IMR-90 (cell line): ENCODE results near the gene SSR4. TPM values are rescaled to one million over a fixed set of nuclear protein-coding genes. Genes with fewer than 3 reads are reported as not detected.

ENCODE experiments used
- ATAC-seq: fragments of 200-7000 bp; cut with Tn5 transposase; 2 replicates; pipeline ENCODE4 v1.9.1; 2020; ENCODE audit warnings: low read depth, mild to moderate bottlenecking, moderate library complexity
- BruUV-seq: library from RNA; stranded (reverse); fragments of 400-500 nt; replicated peaks from 2 replicates; lab custom pipeline; 2021; lab: Mats Ljungman, UMichigan
- CTCF ChIA-PET: fragments of 300-600 bp; formaldehyde crosslinking; extraction: SDS; loops from one replicate; lab custom pipeline; 2021; ENCODE audit warnings: antibody characterized with exemption; lab: Yijun Ruan, JAX
- POLR2A ChIA-PET: fragments of 300-600 bp; sonication (Branson Sonifier 250); formaldehyde crosslinking; loops from one replicate; lab custom pipeline; 2022; ENCODE audit warnings: antibody characterized with exemption; ENCODE audit not compliant: unreplicated experiment; lab: Charles Lee
- DNase-seq: peaks from one replicate; pipeline ENCODE4 v3.0.0; 2013
- H2AFZ ChIP-seq: replicated peaks from 2 replicates; pipeline ENCODE3; 2013; ENCODE audit warnings: low read length, mild to moderate bottlenecking; ENCODE audit not compliant: poor library complexity
- H2AK5ac ChIP-seq: 2 replicates; pipeline ENCODE4 v1.6.1; 2013; ENCODE audit warnings: low read depth, low read length, inconsistent platforms
- H2AK9ac ChIP-seq: replicated peaks from 2 replicates; pipeline ENCODE3; 2013; ENCODE audit warnings: mild to moderate bottlenecking, low read depth, low read length, moderate library complexity; ENCODE audit not compliant: poor library complexity
- H2BK120ac ChIP-seq: 2 replicates; pipeline ENCODE4 v1.6.1; 2013; ENCODE audit warnings: low read depth, low read length, inconsistent platforms
- H2BK15ac ChIP-seq: 3 replicates; pipeline ENCODE4 v1.6.1; 2013; ENCODE audit warnings: low read depth, low read length, inconsistent platforms
- H2BK20ac ChIP-seq: 2 replicates; pipeline ENCODE4 v1.6.1; 2013; ENCODE audit warnings: low read depth, mild to moderate bottlenecking, inconsistent platforms, low read length, moderate library complexity
- H2BK5ac ChIP-seq: 2 replicates; pipeline ENCODE4 v1.6.1; 2013; ENCODE audit warnings: mild to moderate bottlenecking, low read depth, low read length, inconsistent platforms; ENCODE audit not compliant: poor library complexity, severe bottlenecking
- H3K14ac ChIP-seq: replicated peaks from 2 replicates; pipeline ENCODE4 v1.6.1; 2013; ENCODE audit warnings: low read depth, low read length, inconsistent platforms
- H3K18ac ChIP-seq: 2 replicates; pipeline ENCODE4 v1.6.1; 2013; ENCODE audit warnings: low read depth, low read length, control low read depth
- H3K23ac ChIP-seq: 2 replicates; pipeline ENCODE4 v1.6.1; 2013; ENCODE audit warnings: low read depth, low read length, inconsistent platforms
- H3K27ac ChIP-seq: 2 replicates; pipeline ENCODE4 v1.5.1; 2013; ENCODE audit warnings: mild to moderate bottlenecking, control low read depth, low read length; ENCODE audit not compliant: insufficient read depth
- H3K27me3 ChIP-seq: 2 replicates; pipeline ENCODE4 v1.6.1; 2013; ENCODE audit warnings: low read length; ENCODE audit not compliant: control insufficient read depth, insufficient read depth
- H3K36me3 ChIP-seq: 2 replicates; pipeline ENCODE4 v1.6.1; 2013; ENCODE audit warnings: low read length, mixed read lengths; ENCODE audit not compliant: control insufficient read depth, insufficient read depth
- H3K4ac ChIP-seq: 2 replicates; pipeline ENCODE4 v1.6.1; 2013; ENCODE audit warnings: low read depth, low read length, inconsistent platforms
- H3K4me1 ChIP-seq: 2 replicates; pipeline ENCODE4 v1.6.1; 2013; ENCODE audit warnings: low read length, mixed read lengths; ENCODE audit not compliant: control insufficient read depth, insufficient read depth
- H3K4me2 ChIP-seq: 2 replicates; pipeline ENCODE4 v1.6.1; 2013; ENCODE audit warnings: low read depth, mild to moderate bottlenecking, control low read depth, low read length, moderate library complexity
- H3K4me3 ChIP-seq: 2 replicates; pipeline ENCODE4 v1.5.1; 2013; ENCODE audit warnings: low read depth, mild to moderate bottlenecking, control low read depth, low read length, moderate library complexity; ENCODE audit not compliant: insufficient read depth
- H3K56ac ChIP-seq: 2 replicates; pipeline ENCODE4 v1.6.1; 2013; ENCODE audit warnings: low read length, inconsistent platforms; ENCODE audit not compliant: insufficient read depth; ENCODE audit errors: extremely low read depth
- H3K79me1 ChIP-seq, 2 experiments: 2 replicates each; pipeline ENCODE4 v1.6.1; 2013; ENCODE audit warnings: low read length in 2 of 2, inconsistent platforms in 1 of 2, low read depth in 1 of 2
- H3K9ac ChIP-seq: 2 replicates; pipeline ENCODE4 v1.6.1; 2013; ENCODE audit warnings: low read depth, low read length, control low read depth
- H3K9me1 ChIP-seq: 2 replicates; pipeline ENCODE4 v1.6.1; 2013; ENCODE audit warnings: low read length, inconsistent platforms; ENCODE audit not compliant: insufficient read depth
- H3K9me3 ChIP-seq: 2 replicates; pipeline ENCODE4 v1.6.1; 2013; ENCODE audit warnings: low read length; ENCODE audit not compliant: control insufficient read depth, insufficient read depth
- H4K20me1 ChIP-seq: 2 replicates; pipeline ENCODE4 v1.6.1; 2013; ENCODE audit warnings: low read length, inconsistent platforms; ENCODE audit not compliant: insufficient read depth
- H4K5ac ChIP-seq: 2 replicates; pipeline ENCODE4 v1.6.1; 2013; ENCODE audit warnings: mild to moderate bottlenecking, low read depth, low read length, control low read depth
- H4K8ac ChIP-seq, 2 experiments: 2 replicates each; pipeline ENCODE4 v1.6.1; 2013; ENCODE audit warnings: low read depth in 2 of 2, low read length in 2 of 2, control low read depth in 1 of 2, inconsistent platforms in 1 of 2
- H4K91ac ChIP-seq: 2 replicates; pipeline ENCODE4 v1.6.1; 2013; ENCODE audit warnings: low read depth, low read length, inconsistent platforms; ENCODE audit not compliant: insufficient read depth
- BHLHE40 ChIP-seq: fragments of 150-350 bp; IDR thresholded peaks from 2 replicates; pipeline ENCODE4 v1.6.1; 2016; ENCODE audit warnings: mild to moderate bottlenecking, low read depth, low read length
- CEBPB ChIP-seq: IDR thresholded peaks from 2 replicates; pipeline ENCODE4 v1.6.1; 2012; ENCODE audit warnings: low read depth, low read length, improper control_type of control experiment
- CHD1 ChIP-seq: IDR thresholded peaks from 2 replicates; pipeline ENCODE4 v1.6.1; 2012; ENCODE audit warnings: low read depth, low read length, improper control_type of control experiment
- ELK1 ChIP-seq: fragments of 150-350 bp; IDR thresholded peaks from 2 replicates; pipeline ENCODE4 v1.6.1; 2016; ENCODE audit warnings: low read depth, mild to moderate bottlenecking, low read length, moderate library complexity, borderline replicate concordance
- FOS ChIP-seq: fragments of 150-350 bp; IDR thresholded peaks from 2 replicates; pipeline ENCODE4 v1.6.1; 2016; ENCODE audit warnings: low read depth, low read length
- MAFK ChIP-seq: IDR thresholded peaks from 2 replicates; pipeline ENCODE4 v1.6.1; 2012; ENCODE audit warnings: low read depth, low read length, improper control_type of control experiment
- MXI1 ChIP-seq: IDR thresholded peaks from 2 replicates; pipeline ENCODE4 v1.6.1; 2012; ENCODE audit warnings: low read depth, mild to moderate bottlenecking, low read length, moderate library complexity, borderline replicate concordance
- NFE2L2 ChIP-seq: fragments of 150-350 bp; IDR thresholded peaks from 2 replicates; pipeline ENCODE4 v1.6.1; 2016; ENCODE audit warnings: low read depth, mild to moderate bottlenecking, low read length
- POLR2A ChIP-seq: IDR thresholded peaks from 2 replicates; pipeline ENCODE4 v1.6.1; 2012; ENCODE audit warnings: mild to moderate bottlenecking, low read depth, low read length
- RAD21 ChIP-seq: IDR thresholded peaks from 2 replicates; pipeline ENCODE4 v1.6.1; 2012; ENCODE audit warnings: low read length, improper control_type of control experiment
- RCOR1 ChIP-seq: IDR thresholded peaks from 2 replicates; pipeline ENCODE4 v1.6.1; 2012; ENCODE audit warnings: mild to moderate bottlenecking, low read length, improper control_type of control experiment; ENCODE audit not compliant: insufficient replicate concordance
- RFX5 ChIP-seq: IDR thresholded peaks from 2 replicates; pipeline ENCODE4 v1.8.0; 2012; ENCODE audit warnings: low read depth, mild to moderate bottlenecking, low read length, moderate library complexity
- SMC3 ChIP-seq: fragments of 150-350 bp; IDR thresholded peaks from 2 replicates; pipeline ENCODE4 v1.6.1; 2016; ENCODE audit warnings: low read depth, mild to moderate bottlenecking, antibody characterized with exemption, low read length, moderate library complexity
- USF2 ChIP-seq: fragments of 150-350 bp; IDR thresholded peaks from 2 replicates; pipeline ENCODE4 v1.6.1; 2017; ENCODE audit warnings: mild to moderate bottlenecking, antibody characterized with exemption, low read length, low read depth
- WGBS, 2 experiments: methylation state at CpG; one replicate each; pipeline versions ENCODE4 v1.1.5 to v1.1.7; 2013; ENCODE audit warnings: missing lambda C conversion rate in 2 of 2; ENCODE audit not compliant: insufficient read length in 1 of 2; ENCODE audit errors: extremely low coverage in 2 of 2; 5-methylcytosine and 5-hydroxymethylcytosine counted together
- dilution Hi-C: fragments of 300-500 bp; cut with HindIII; formaldehyde crosslinking; loops from one replicate; pipeline ENCODE4 v1.14.3; 2018; ENCODE audit warnings: low sequenced_read_pairs; ENCODE audit not compliant: unreplicated experiment
- in situ Hi-C: fragments of 300-500 bp; cut with MboI; formaldehyde crosslinking; loops from 3 replicates; pipeline ENCODE4 v1.14.3; 2019; ENCODE audit warnings: low sequenced_read_pairs, inconsistent platforms, mixed read lengths
- intact Hi-C: fragments of 100-400 bp; cut with micrococcal nuclease; formaldehyde crosslinking; loops from 2 replicates; pipeline ENCODE4 v1.10.0; 2022
- polyA plus RNA-seq, 3 experiments: library from polyadenylated mRNA; depleted of rRNA; stranded (reverse); fragments of >200 nt; gene quantifications; 2 replicates each; pipeline ENCODE4 v1.2.3, GENCODE V29; 2012; ENCODE audit warnings: low replicate concordance in 1 of 3
- total RNA-seq: library from RNA; depleted of rRNA; stranded (reverse); fragments of >200 nt; gene quantifications from 2 replicates; pipeline ENCODE4 v1.2.3, GENCODE V29; 2012

Gene SSR4
- total and polyA plus RNA-seq, 2 of the 4 experiments (the other 2 are of a cell fraction): 141 to 480 TPM

GRCh38 chrX:153766871-153767673 is 27.4 kb upstream of the SSR4 start:
- H3K56ac ChIP-seq: no peak overlapping the region
- H3K14ac ChIP-seq: no peak overlapping the region
- H2BK15ac ChIP-seq: peak overlapping the region; percentile 1; the same call in 1 of the 3 replicates
- peak overlapping the region; percentile 94 for H3K27ac ChIP-seq
- peak overlapping the region; percentile 85 for H3K4ac ChIP-seq
- TF ChIP-seq CEBPB (no peak), BHLHE40 (no peak), ELK1 (no peak), MAFK (no peak), USF2 (no peak), NFE2L2 (no peak), MXI1 (no peak), RCOR1 (no peak), SMC3 (no peak), RAD21 (no peak), RFX5 (no peak), CHD1 (no peak), FOS (no peak), POLR2A (no peak)
- H3K79me1 ChIP-seq: peaks cover 0 to 17% of the 10 kb centered on the region in 2 experiments; a peak in 2 of 4 replicates
- peak overlapping the region; percentile 89 for H2AFZ ChIP-seq
- peaks cover 17% of the 10 kb centered on the region for H3K4me1 ChIP-seq
- peak overlapping the region; percentile 78; the same call in 1 of the 2 replicates for H4K91ac ChIP-seq
- intact Hi-C loops (loop anchor here (1.0 kb wide), 1 partner anchor 28 kb away; no protein-coding TSS in a partner anchor), dilution Hi-C loops (no loop called here), in situ Hi-C loops (loop anchor here (10.0 kb wide), 1 partner anchor 198 kb away; no protein-coding TSS in a partner anchor)
- peak overlapping the region; percentile 57 for H2AK5ac ChIP-seq
- peak overlapping the region; percentile 96 for H2AK9ac ChIP-seq
- ATAC-seq (no peak), DNase-seq (no peak)
- H3K9ac ChIP-seq: peak overlapping the region; percentile 11
- CTCF ChIA-PET: no interaction called here
- H3K23ac ChIP-seq: no peak overlapping the region
- H2BK120ac ChIP-seq: peak overlapping the region; percentile 49; the same call in 1 of the 2 replicates
- H3K27me3 ChIP-seq: no peaks in the 10 kb centered on the region
- 85% methylated on average over 36 of the region's 56 CpGs; no CpG with 5 or more reads in 1 of the 2 experiments for WGBS, 2 experiments
- H3K4me2 ChIP-seq: no peak overlapping the region
- no peak overlapping the region for H2BK20ac ChIP-seq
- H3K4me3 ChIP-seq: no peak overlapping the region
- peak overlapping the region; percentile 46 for H2BK5ac ChIP-seq
- H4K20me1 ChIP-seq: no peaks in the 10 kb centered on the region; the same call in 1 of the 2 replicates
- H4K8ac ChIP-seq: peak overlapping the region in 1 of 2 experiments; percentile 62; a peak in 1 of 4 replicates
- POLR2A ChIA-PET: no interaction called here
- no peaks in the 10 kb centered on the region; the same call in 1 of the 2 replicates for H3K36me3 ChIP-seq
- BruUV-seq: no TSS peak
- no peak overlapping the region; the same call in 1 of the 2 replicates for H4K5ac ChIP-seq
- no peaks in the 10 kb centered on the region for H3K9me1 ChIP-seq
- no peaks in the 10 kb centered on the region; the same call in 1 of the 2 replicates for H3K9me3 ChIP-seq
- H3K18ac ChIP-seq: no peak overlapping the region
